Ramos (cell line): ENCODE results near the gene C3orf52.

ENCODE experiments used
- in situ Hi-C: fragments of 300-500 bp; cut with MboI; formaldehyde crosslinking; loops from one replicate; pipeline ENCODE4 v1.14.3; 2022; ENCODE audit warnings: low sequenced_read_pairs; ENCODE audit not compliant: unreplicated experiment

The C3orf52 gene

GRCh38 chr3:112115806-112116383, 29.7 kb downstream of the C3orf52 start:
- in situ Hi-C loops, result loop anchor here (10.0 to 25.0 kb wide), 3 partner anchors 171 to 871 kb away; partner anchors contain the start of genes CD200R1, GTPBP8 and SLC9C1

GRCh38 chr3:112116748-112117186, 30.6 kb downstream of the C3orf52 start:
- in situ Hi-C loops, result loop anchor here (10.0 to 25.0 kb wide), 3 partner anchors 171 to 871 kb away; partner anchors contain the start of genes CD200R1, GTPBP8 and SLC9C1

GRCh38 chr3:112117415-112117814, 31.2 kb downstream of the C3orf52 start:
- in situ Hi-C loops, result loop anchor here (10.0 to 25.0 kb wide), 3 partner anchors 170 to 870 kb away; partner anchors contain the start of genes CD200R1, GTPBP8 and SLC9C1

GRCh38 chr3:112117841-112118571, 31.8 kb downstream of the C3orf52 start:
- in situ Hi-C loops, result loop anchor here (10.0 to 25.0 kb wide), 3 partner anchors 169 to 869 kb away; partner anchors contain the start of genes CD200R1, GTPBP8 and SLC9C1

- in situ Hi-C loops, result loop anchor here (10.0 to 25.0 kb wide), 3 partner anchors 167 to 867 kb away; partner anchors contain the start of genes CD200R1, GTPBP8 and SLC9C1
These were observed 34.0 kb downstream of the C3orf52 start for GRCh38 chr3:112119962-112120836.

GRCh38 chr3:112121577-112122547, 35.7 kb downstream of the C3orf52 start:
- in situ Hi-C loops, result loop anchor here (25.0 kb wide), 2 partner anchors 165 to 865 kb away; partner anchors contain the start of genes CD200R1, GTPBP8 and SLC9C1

GRCh38 chr3:112122870-112123269, 36.7 kb downstream of the C3orf52 start:
- in situ Hi-C loops, result loop anchor here (25.0 kb wide), 2 partner anchors 164 to 864 kb away; partner anchors contain the start of genes CD200R1, GTPBP8 and SLC9C1

GRCh38 chr3:112123548-112123947, 37.4 kb downstream of the C3orf52 start:
- in situ Hi-C loops, result loop anchor here (25.0 kb wide), 2 partner anchors 164 to 864 kb away; partner anchors contain the start of genes CD200R1, GTPBP8 and SLC9C1

GRCh38 chr3:112124907-112125607, 38.9 kb downstream of the C3orf52 start:
- in situ Hi-C loops, result loop anchor here (25.0 kb wide), 2 partner anchors 162 to 862 kb away; partner anchors contain the start of genes CD200R1, GTPBP8 and SLC9C1

- in situ Hi-C loops, result no loop called here
These were observed 40.3 kb downstream of the C3orf52 start for GRCh38 chr3:112126511-112126911.

- in situ Hi-C loops, result no loop called here
These were observed 41.6 kb downstream of the C3orf52 start for GRCh38 chr3:112127522-112128494.

- in situ Hi-C loops, result no loop called here
These were observed 42.9 kb downstream of the C3orf52 start for GRCh38 chr3:112128843-112129727.

GRCh38 chr3:112129925-112130637, 43.9 kb downstream of the C3orf52 start:
- in situ Hi-C loops, result no loop called here

- in situ Hi-C loops, result no loop called here
These were observed 44.4 kb downstream of the C3orf52 start for GRCh38 chr3:112130638-112130993.

- in situ Hi-C loops, result no loop called here
These were observed 44.9 kb downstream of the C3orf52 start for GRCh38 chr3:112131111-112131510.
